GM12872 (cell line): ENCODE measurements around the gene MED25.

ENCODE experiments used
- TF ChIP-seq, protein P1 (sequence below): IDR thresholded peaks from 3 replicates; pipeline ENCODE4 v1.5.1; 2011; ENCODE audit warnings: low read depth, mild to moderate bottlenecking, low read length, moderate library complexity; ENCODE audit not compliant: insufficient read depth

MED25 gene

DNA sequence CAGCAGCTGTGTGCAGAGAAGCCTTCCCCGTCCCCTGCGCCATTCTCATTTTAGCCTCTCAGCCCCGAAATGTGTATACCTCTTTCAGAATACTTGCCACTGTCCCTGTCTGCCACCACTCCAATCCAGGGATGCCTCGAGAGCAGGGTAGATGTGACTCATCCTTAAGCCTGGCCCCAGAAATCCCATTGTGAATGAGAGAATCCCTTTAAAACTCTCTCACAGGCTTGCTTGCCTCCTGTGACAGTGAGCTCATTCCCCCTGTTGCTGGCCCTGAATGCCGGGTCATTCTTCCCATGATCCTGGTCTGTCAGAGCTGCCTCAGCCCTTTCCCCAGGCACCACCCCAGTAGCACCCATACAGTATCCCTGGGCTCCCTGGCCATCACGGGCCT lies 41.7 kb upstream of the MED25 start:
- TF ChIP-seq, protein P1, sequence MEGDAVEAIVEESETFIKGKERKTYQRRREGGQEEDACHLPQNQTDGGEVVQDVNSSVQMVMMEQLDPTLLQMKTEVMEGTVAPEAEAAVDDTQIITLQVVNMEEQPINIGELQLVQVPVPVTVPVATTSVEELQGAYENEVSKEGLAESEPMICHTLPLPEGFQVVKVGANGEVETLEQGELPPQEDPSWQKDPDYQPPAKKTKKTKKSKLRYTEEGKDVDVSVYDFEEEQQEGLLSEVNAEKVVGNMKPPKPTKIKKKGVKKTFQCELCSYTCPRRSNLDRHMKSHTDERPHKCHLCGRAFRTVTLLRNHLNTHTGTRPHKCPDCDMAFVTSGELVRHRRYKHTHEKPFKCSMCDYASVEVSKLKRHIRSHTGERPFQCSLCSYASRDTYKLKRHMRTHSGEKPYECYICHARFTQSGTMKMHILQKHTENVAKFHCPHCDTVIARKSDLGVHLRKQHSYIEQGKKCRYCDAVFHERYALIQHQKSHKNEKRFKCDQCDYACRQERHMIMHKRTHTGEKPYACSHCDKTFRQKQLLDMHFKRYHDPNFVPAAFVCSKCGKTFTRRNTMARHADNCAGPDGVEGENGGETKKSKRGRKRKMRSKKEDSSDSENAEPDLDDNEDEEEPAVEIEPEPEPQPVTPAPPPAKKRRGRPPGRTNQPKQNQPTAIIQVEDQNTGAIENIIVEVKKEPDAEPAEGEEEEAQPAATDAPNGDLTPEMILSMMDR = no peak

GRCh38 chr19:49779731-49780555 lies 38.1 kb upstream of the MED25 start:
- TF ChIP-seq, protein P1 = no peak

GRCh38 chr19:49780861-49781260 lies 37.2 kb upstream of the MED25 start:
- TF ChIP-seq, protein P1 = no peak

DNA sequence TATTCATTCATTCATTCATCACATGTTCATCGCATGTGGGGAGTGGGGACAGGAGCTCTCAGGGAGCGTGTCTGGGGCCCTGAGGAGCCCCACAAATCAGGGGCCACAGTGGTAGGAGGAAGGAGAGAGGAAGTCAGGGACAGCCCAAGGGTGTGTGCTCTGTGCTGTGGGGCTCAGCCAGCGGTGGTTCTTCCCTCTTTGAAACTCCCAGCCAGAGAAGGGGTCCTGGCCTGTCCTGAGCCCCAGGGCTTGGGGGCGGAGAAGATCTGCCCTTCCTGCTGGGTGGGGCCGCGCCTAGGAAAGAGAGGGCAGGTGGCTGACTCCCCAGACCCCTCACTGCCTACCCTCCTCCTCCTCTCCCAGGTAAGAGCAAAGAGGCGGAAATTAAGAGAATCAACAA lies 36.7 kb upstream of the MED25 start:
- TF ChIP-seq, protein P1 = no peak

DNA sequence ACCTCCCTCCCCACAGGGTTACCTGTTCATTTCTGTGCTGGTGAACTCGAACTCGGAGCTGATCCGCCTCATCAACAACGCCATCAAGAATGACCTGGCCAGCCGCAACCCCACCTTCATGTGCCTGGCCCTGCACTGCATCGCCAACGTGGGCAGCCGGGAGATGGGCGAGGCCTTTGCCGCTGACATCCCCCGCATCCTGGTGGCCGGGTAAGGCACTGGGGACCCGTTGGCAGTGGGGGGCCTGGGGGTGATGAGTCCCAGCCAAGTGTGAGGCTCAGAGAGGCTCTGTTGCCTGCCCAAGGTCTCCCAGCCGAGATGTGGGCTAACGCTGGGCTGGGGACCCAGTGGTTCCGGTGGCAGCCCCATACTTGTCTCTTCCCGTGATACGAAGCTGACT lies 35.6 kb upstream of the MED25 start:
- TF ChIP-seq, protein P1 = no peak

DNA sequence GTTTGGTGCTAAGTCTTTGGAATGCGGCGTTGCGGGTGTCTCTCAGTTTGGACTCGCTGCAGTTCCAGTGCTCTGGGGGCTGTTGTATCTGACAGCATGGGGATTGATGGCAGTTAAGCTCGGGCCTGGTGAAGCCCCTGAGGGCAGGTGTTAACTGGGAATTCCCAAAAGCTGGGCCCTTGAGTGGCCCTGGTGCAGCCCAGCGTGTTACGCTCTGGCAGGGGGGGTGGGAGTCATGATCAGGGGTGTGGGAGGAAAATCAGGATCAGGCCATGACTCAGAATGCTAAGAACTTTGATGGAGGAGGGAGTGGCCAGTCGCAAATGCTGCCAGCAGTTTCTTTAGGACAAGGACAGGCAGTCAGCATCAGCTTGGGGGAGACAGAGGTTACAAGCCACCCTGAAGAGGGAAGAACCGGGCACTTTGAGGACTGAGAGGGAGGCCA lies 31.7 kb upstream of the MED25 start:
- TF ChIP-seq, protein P1 = no peak

- TF ChIP-seq, protein P1 = no peak
Measured at GRCh38 chr19:49787746-49788145, 30.3 kb upstream of the MED25 start.
